Activated CD4-positive, alpha-beta T cell treated with anti-CD3 and anti-CD28 coated beads for 24 hours (primary cell): ENCODE results near the gene KCNJ13.
"Not testable (repeated sequence)": the region's sequence is repeated elsewhere in the genome, so short reads cannot be mapped to it uniquely, and the experiment has no call there.

Source experiments
- DNase-seq, 2 donors: peaks; one replicate each; pipeline ENCODE4 v3.0.0-alpha.2; 2020; ENCODE audit warnings: low read depth in 2 of 2

Gene KCNJ13

GRCh38 chr2:232767866-232768265 is 8.5 kb downstream of the KCNJ13 start:
- DNase-seq = no peak

GRCh38 chr2:232761301-232761907 is 15.0 kb downstream of the KCNJ13 start:
- peak in 1 of 2 donors; percentile 16 for DNase-seq

GRCh38 chr2:232757905-232758304 is 18.5 kb downstream of the KCNJ13 start:
- no peak for DNase-seq

GRCh38 chr2:232750135-232750671 is 26.2 kb downstream of the KCNJ13 start:
- no peak for DNase-seq

- no peak for DNase-seq
Observed at GRCh38 chr2:232749331-232749730, 27.0 kb downstream of the KCNJ13 start.

GRCh38 chr2:232748038-232748437 is 28.3 kb downstream of the KCNJ13 start:
- no peak for DNase-seq

- no peak for DNase-seq
Observed at GRCh38 chr2:232744963-232745362, 31.4 kb downstream of the KCNJ13 start.

- DNase-seq = no peak
Observed at GRCh38 chr2:232741972-232742371, 34.4 kb downstream of the KCNJ13 start.

GRCh38 chr2:232741294-232741693 is 35.1 kb downstream of the KCNJ13 start:
- no peak for DNase-seq

GRCh38 chr2:232731470-232731869 is 44.9 kb downstream of the KCNJ13 start:
- no peak for DNase-seq

GRCh38 chr2:232728785-232729184 is 47.6 kb downstream of the KCNJ13 start:
- DNase-seq = no peak

- DNase-seq = no peak
Observed at GRCh38 chr2:232723027-232723426, 53.3 kb downstream of the KCNJ13 start.

- no peak for DNase-seq
Observed at GRCh38 chr2:232721882-232722281, 54.5 kb downstream of the KCNJ13 start.

- DNase-seq = no peak
Observed at GRCh38 chr2:232721261-232721660, 55.1 kb downstream of the KCNJ13 start.

- not testable (repeated sequence) for DNase-seq
Observed at GRCh38 chr2:232720056-232720455, 56.3 kb downstream of the KCNJ13 start.
